Activated CD8-positive, alpha-beta T cell treated with anti-CD3 and anti-CD28 coated beads, Interleukin-2, amount 10 ng/mL, durations not matched to agents 7 days and 5 days (primary cell): Measurements from ENCODE around the gene PCBD1. TPM values are rescaled to one million over a fixed set of nuclear protein-coding genes. Genes with fewer than 3 reads are reported as not detected.

ENCODE experiments used
- ATAC-seq: fragments of 150-1000 bp; cut with Tn5 transposase; one replicate; pipeline ENCODE4 v1.10.0; 2021; ENCODE audit warnings: moderate library complexity
- CTCF ChIA-PET: fragments of 350-600 bp; sonication (Branson Sonifier 250); formaldehyde crosslinking; loops from one replicate; lab custom pipeline; 2021; ENCODE audit warnings: antibody characterized with exemption; lab: Charles Lee
- POLR2A ChIA-PET: fragments of 350-600 bp; sonication (Branson Sonifier 250); formaldehyde crosslinking; loops from one replicate; lab custom pipeline; 2021; ENCODE audit warnings: antibody characterized with exemption; lab: Charles Lee
- DNase-seq: peaks from one replicate; pipeline ENCODE4 v3.0.0-alpha.2; 2020
- H3K27ac Mint-ChIP-seq: one replicate; pipeline ENCODE4 v1.8.0; 2021; ENCODE audit warnings: mild to moderate bottlenecking, mixed read lengths
- H3K27me3 Mint-ChIP-seq: one replicate; pipeline ENCODE4 v1.8.0; 2021; ENCODE audit warnings: low read depth, mixed read lengths
- H3K36me3 Mint-ChIP-seq: one replicate; pipeline ENCODE4 v1.8.0; 2021; ENCODE audit warnings: low read depth, mixed read lengths
- H3K4me1 Mint-ChIP-seq: one replicate; pipeline ENCODE4 v1.8.0; 2021; ENCODE audit warnings: low read depth, mixed read lengths
- H3K4me3 Mint-ChIP-seq: one replicate; pipeline ENCODE4 v1.8.0; 2021; ENCODE audit warnings: mild to moderate bottlenecking, mixed read lengths
- H3K9me3 Mint-ChIP-seq: one replicate; pipeline ENCODE4 v1.8.0; 2022; ENCODE audit warnings: mixed read lengths; ENCODE audit not compliant: insufficient read depth
- total RNA-seq, 2 experiments: library from RNA; stranded (reverse); gene quantifications; one replicate each; pipeline ENCODE4 v1.2.3, GENCODE V29; 2021

Gene PCBD1
- total RNA-seq, 2 experiments from 2014 or later = 28.6 to 31.7 TPM

- DNase-seq (no peak), ATAC-seq (no peak)
- Mint-ChIP-seq H3K36me3 (no peaks in the 10 kb centered on the region), H3K4me3 (no peak overlapping the region), H3K27me3 (peaks cover 3% of the 10 kb centered on the region), H3K9me3 (no peaks in the 10 kb centered on the region), H3K4me1 (peaks cover 9% of the 10 kb centered on the region), H3K27ac (no peak overlapping the region)
- ChIA-PET CTCF (no interaction called here), POLR2A (no interaction called here)
Measured at GRCh38 chr10:70894416-70894815, 6.1 kb upstream of the PCBD1 start.

- ATAC-seq = peak; percentile 56
Measured at GRCh38 chr10:70893227-70894006, 5.1 kb upstream of the PCBD1 start.

GRCh38 chr10:70892631-70893030 is 4.3 kb upstream of the PCBD1 start:
- ATAC-seq = no peak
- no peak for DNase-seq
- peaks cover 17% of the 10 kb centered on the region for H3K4me1 Mint-ChIP-seq
- ChIA-PET CTCF (interaction anchor here (0.6 to 2.3 kb wide), 2 partner anchors 11 to 12 kb away, joined by 3 to 7 read pairs; no protein-coding TSS in a partner anchor), POLR2A (interaction anchor here (0.6 kb wide), 1 partner anchor 138 kb away, joined by 3 read pairs; no protein-coding TSS in a partner anchor)
- no peaks in the 10 kb centered on the region for H3K9me3 Mint-ChIP-seq
- no peak overlapping the region for H3K4me3 Mint-ChIP-seq
- no peak overlapping the region for H3K27ac Mint-ChIP-seq
- H3K27me3 Mint-ChIP-seq = no peaks in the 10 kb centered on the region
- H3K36me3 Mint-ChIP-seq = no peaks in the 10 kb centered on the region

More at GRCh38 chr10:70893227-70894006, 5.1 kb upstream of the PCBD1 start:
- CTCF ChIA-PET = interaction anchor here (0.6 to 2.3 kb wide), 2 partner anchors 10 to 13 kb away, joined by 3 to 7 read pairs; no protein-coding TSS in a partner anchor
- Mint-ChIP-seq H3K27me3 (peaks cover 3% of the 10 kb centered on the region), H3K36me3 (no peaks in the 10 kb centered on the region), H3K4me1 (peaks cover 17% of the 10 kb centered on the region), H3K4me3 (no peak overlapping the region), H3K27ac (peak overlapping the region; percentile 28), H3K9me3 (no peaks in the 10 kb centered on the region)
- POLR2A ChIA-PET = interaction anchor here (0.6 kb wide), 1 partner anchor 139 kb away, joined by 3 read pairs; no protein-coding TSS in a partner anchor
- DNase-seq = peak; percentile 29

DNA sequence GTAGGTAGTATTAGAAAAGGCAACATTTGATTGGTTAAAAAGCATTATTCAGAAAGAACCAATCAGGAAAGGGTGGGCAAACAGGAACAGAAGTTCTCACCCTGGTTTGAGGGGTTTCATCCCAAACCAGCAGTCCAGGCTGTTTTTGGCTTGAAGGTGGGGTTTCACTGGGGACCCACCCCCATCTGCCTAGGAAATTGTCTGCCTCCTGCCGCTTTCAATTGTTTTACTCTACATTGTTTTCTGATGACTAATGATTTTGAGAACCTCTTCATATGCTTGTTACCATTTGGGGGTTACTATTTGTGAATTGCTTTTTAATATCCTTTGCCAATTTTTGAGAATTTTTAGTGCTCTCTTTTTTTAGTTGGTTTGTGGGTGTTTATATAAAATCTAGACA is 3.3 kb upstream of the PCBD1 start:
- DNase-seq = no peak
- CTCF ChIA-PET = no interaction called here
- Mint-ChIP-seq H3K4me1 (peaks cover 23% of the 10 kb centered on the region), H3K4me3 (no peak overlapping the region), H3K9me3 (no peaks in the 10 kb centered on the region), H3K27ac (no peak overlapping the region), H3K36me3 (no peaks in the 10 kb centered on the region), H3K27me3 (no peaks in the 10 kb centered on the region)
- POLR2A ChIA-PET = interaction anchor here (0.8 kb wide), 1 partner anchor 346 kb away, joined by 3 read pairs; no protein-coding TSS in a partner anchor
- ATAC-seq = no peak

DNA sequence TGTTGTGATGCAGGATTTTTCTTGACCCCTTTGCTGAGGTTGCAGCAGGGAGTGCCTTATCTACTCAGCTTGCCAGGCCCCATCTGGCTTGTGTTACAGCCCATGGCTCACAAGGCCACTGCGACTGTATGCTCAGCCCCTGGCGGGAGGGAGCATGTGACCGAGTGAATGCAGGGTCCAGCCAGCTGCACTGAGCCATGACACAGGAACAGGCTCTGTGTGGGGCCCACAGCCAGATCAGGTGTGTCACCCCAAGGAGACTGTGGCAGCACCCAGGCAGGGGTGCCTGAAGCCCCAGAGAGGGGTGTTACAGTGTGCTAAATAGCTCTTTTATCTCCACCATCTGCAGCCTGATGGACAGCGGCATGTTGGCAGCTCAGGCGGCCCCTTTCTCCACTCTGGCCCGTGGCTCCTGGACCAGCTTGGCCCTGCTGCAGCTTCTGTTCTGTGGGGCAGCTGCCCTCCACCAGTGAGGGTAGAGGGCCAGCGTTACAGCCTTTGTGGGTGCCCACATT is 2.6 kb upstream of the PCBD1 start:
- CTCF ChIA-PET = interaction anchor here (1.3 kb wide), 1 partner anchor 75 kb away, joined by 3 read pairs; no protein-coding TSS in a partner anchor
- DNase-seq = no peak
- POLR2A ChIA-PET = interaction anchor here (0.6 to 0.8 kb wide), 2 partner anchors 19 to 345 kb away, joined by 3 to 4 read pairs; no protein-coding TSS in a partner anchor

DNA sequence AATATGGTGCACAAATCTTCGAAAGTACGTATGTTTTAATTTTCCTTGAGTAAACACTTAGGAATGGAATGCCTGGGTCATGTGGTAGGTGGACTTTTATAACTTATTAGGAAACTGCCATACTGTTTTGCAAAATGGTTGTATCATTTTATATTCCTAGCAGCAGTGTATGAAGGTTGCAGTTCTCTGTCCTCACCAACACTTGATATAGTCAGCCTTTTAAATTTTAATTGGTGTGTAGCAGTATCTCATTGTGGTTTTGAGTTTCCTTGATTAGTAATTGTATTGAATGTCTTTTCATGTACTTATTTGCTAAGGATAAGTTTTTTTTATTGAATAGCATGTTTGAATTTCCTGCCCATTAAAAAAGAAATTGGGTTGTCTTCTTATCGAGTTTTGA is 926 bp upstream of the PCBD1 start:
- peaks cover 10% of the 10 kb centered on the region for H3K36me3 Mint-ChIP-seq
- no peaks in the 10 kb centered on the region for H3K9me3 Mint-ChIP-seq
- ChIA-PET CTCF (no interaction called here), POLR2A (no interaction called here)
- peak overlapping the region; percentile 80 for H3K4me3 Mint-ChIP-seq
- H3K4me1 Mint-ChIP-seq = peaks cover 23% of the 10 kb centered on the region
- no peak for ATAC-seq
- H3K27ac Mint-ChIP-seq = peak overlapping the region; percentile 39
- H3K27me3 Mint-ChIP-seq = no peaks in the 10 kb centered on the region
- DNase-seq = no peak

More for the DNA sequence above, 2.6 kb upstream of the PCBD1 start:
- H3K4me1 Mint-ChIP-seq = peaks cover 23% of the 10 kb centered on the region
- no peaks in the 10 kb centered on the region for H3K27me3 Mint-ChIP-seq
- no peak overlapping the region for H3K4me3 Mint-ChIP-seq
- no peak for ATAC-seq
- H3K27ac Mint-ChIP-seq = no peak overlapping the region
- H3K36me3 Mint-ChIP-seq = no peaks in the 10 kb centered on the region
- no peaks in the 10 kb centered on the region for H3K9me3 Mint-ChIP-seq

DNA sequence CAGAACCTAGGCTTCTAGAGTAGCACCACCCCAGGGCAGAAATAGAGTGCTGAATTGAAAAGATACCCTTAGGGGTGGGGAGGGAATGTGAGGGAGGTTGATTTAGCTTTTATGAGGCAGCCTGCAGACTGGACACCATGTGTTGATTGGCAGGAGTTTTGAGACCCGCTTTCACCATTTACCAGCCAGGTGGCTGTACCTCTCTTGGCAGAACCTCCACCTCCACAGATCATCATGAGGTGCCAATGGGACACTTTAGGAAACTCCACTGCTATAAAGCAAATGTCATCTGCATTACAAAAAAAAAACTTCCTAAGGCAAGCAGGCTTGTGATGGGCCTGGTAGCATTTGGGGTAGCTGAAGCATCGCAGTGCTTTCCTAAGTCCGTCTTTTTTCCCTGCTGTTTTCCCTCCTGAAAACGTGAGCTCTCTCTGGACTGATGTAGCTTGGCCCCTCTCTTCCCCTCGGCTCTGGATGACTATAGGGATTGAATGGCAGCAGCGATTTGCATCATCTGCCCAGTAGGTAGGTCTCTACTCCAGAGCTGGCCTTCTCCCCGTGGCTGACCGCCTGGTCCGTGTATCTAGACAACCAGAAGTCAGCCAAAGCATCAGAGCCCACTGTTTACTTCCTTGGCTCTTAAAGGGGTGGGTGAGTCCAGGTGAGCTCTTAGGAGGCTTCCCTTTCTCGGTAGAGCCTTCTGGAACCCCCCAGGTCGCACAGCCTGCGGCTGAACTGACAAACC is 1.3 kb downstream of the PCBD1 start:
- Mint-ChIP-seq H3K9me3 (no peaks in the 10 kb centered on the region), H3K4me3 (peak overlapping the region; percentile 74), H3K27me3 (no peaks in the 10 kb centered on the region), H3K4me1 (peaks cover 15% of the 10 kb centered on the region), H3K36me3 (peaks cover 15% of the 10 kb centered on the region), H3K27ac (peak overlapping the region; percentile 82)
- no peak for ATAC-seq
- CTCF ChIA-PET = interaction anchor here (0.9 to 2.1 kb wide), 6 partner anchors 10 to 426 kb away, joined by 3 to 7 read pairs (median 4); no protein-coding TSS in a partner anchor
- no peak for DNase-seq
- POLR2A ChIA-PET = interaction anchor here (0.5 to 1.8 kb wide), 3 partner anchors 8 to 70 kb away, joined by 3 to 8 read pairs (median 4); no protein-coding TSS in a partner anchor

DNA sequence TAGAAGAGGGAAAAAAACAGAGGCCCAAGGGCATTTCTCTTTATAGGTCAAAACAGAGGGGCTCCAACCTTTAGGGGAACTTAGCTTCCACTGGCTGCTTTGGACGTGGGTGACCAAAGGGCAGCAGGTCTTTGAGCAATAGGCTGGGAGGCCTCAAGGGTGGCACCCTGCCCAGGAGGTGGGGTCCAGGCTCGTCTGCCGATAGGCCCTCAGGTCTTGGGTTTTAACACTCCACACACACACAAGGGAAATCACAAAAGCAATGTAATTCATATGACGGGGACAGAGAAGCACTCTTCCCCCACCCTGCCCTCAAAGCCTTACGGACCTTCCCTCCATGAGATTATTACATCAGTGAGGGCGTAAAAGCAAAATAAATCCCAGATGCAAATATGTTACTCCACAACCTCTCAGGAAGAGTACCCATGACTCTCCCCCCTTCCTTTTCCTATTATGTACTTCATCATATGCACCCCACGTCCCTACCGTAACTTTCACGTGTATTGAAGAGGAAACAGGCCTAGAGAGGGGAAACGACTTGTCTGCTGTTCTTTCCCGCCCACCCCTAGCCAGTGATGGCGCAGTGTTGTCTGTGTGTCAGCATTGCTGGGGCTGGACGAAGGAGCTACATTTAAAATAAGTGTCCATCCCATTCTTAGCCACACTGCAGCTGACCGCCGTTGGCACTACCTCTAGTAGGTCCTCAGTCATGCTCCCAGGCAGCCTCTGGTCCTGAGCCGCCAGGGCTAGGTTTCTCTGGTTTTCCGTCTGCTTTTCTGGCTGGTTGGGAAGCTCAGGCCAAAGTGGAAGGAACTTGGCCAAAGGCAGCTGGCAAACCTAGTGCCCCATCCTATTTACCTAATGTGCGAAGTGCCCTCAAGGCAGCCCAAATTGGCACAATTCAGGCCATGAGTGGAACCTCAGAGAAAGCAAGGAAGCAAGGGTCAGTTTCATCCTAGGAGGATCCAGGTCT is 2.1 kb downstream of the PCBD1 start:
- H3K27me3 Mint-ChIP-seq = no peaks in the 10 kb centered on the region
- ChIA-PET CTCF (interaction anchor here (1.4 to 2.1 kb wide), 4 partner anchors 9 to 327 kb away, joined by 3 to 7 read pairs (median 4); no protein-coding TSS in a partner anchor), POLR2A (no interaction called here)
- peaks cover 15% of the 10 kb centered on the region for H3K36me3 Mint-ChIP-seq
- H3K4me3 Mint-ChIP-seq = no peak overlapping the region
- H3K4me1 Mint-ChIP-seq = peaks cover 15% of the 10 kb centered on the region
- no peak for ATAC-seq
- no peak for DNase-seq
- no peaks in the 10 kb centered on the region for H3K9me3 Mint-ChIP-seq
- no peak overlapping the region for H3K27ac Mint-ChIP-seq

- Mint-ChIP-seq H3K4me3 (no peak overlapping the region), H3K27ac (no peak overlapping the region), H3K36me3 (peaks cover 15% of the 10 kb centered on the region), H3K27me3 (no peaks in the 10 kb centered on the region), H3K4me1 (peaks cover 15% of the 10 kb centered on the region), H3K9me3 (no peaks in the 10 kb centered on the region)
- ATAC-seq = no peak
- ChIA-PET CTCF (interaction anchor here (1.4 to 2.1 kb wide), 2 partner anchors 66 to 326 kb away, joined by 3 to 7 read pairs; no protein-coding TSS in a partner anchor), POLR2A (no interaction called here)
- DNase-seq = no peak
Measured at GRCh38 chr10:70885481-70885880, 2.9 kb downstream of the PCBD1 start.

- ATAC-seq (no peak), DNase-seq (no peak)
- ChIA-PET POLR2A (no interaction called here), CTCF (no interaction called here)
- H3K4me3 Mint-ChIP-seq = no peak overlapping the region
- H3K27me3 Mint-ChIP-seq = no peaks in the 10 kb centered on the region
- no peaks in the 10 kb centered on the region for H3K9me3 Mint-ChIP-seq
- H3K4me1 Mint-ChIP-seq = peaks cover 16% of the 10 kb centered on the region
- H3K27ac Mint-ChIP-seq = peak overlapping the region; percentile 12
- peaks cover 17% of the 10 kb centered on the region for H3K36me3 Mint-ChIP-seq
Measured at GRCh38 chr10:70884741-70885140, 3.6 kb downstream of the PCBD1 start.
